HL-60/S4 treated with retinoic acid at 250 ng/mL for 4 days and 3 days (cell line): ENCODE measurements around the gene ORMDL1.

ENCODE experiments used
- in situ Hi-C: fragments of 300-500 bp; cut with MboI; formaldehyde crosslinking; loops from 2 replicates; pipeline ENCODE4 v1.7.0; 2022; ENCODE audit warnings: low sequenced_read_pairs

The ORMDL1 gene

GRCh38 chr2:189783927-189784867, at the start of gene ORMDL1, which contains the start of gene PMS1:
ORMDL1 (minus strand) TSS chr2:189784339; CDS start chr2:189782595, 1,744 bp downstream.
PMS1 (plus strand) TSS chr2:189784450; CDS start chr2:189791810, 7,360 bp downstream.
- in situ Hi-C loops: no loop called here

- in situ Hi-C loops: no loop called here
Measured at GRCh38 chr2:189830510-189830909, 46.4 kb upstream of the ORMDL1 start.

- in situ Hi-C loops: no loop called here
Measured at GRCh38 chr2:189829102-189829833, 45.1 kb upstream of the ORMDL1 start.

GRCh38 chr2:189826039-189826438, 41.9 kb upstream of the ORMDL1 start:
- in situ Hi-C loops: no loop called here

- in situ Hi-C loops: no loop called here
Measured at GRCh38 chr2:189824694-189825396, 40.7 kb upstream of the ORMDL1 start.

GRCh38 chr2:189821953-189822748, 38.0 kb upstream of the ORMDL1 start:
- in situ Hi-C loops: no loop called here

- in situ Hi-C loops: no loop called here
Measured at GRCh38 chr2:189819297-189819704, 35.2 kb upstream of the ORMDL1 start.

GRCh38 chr2:189818249-189819038, 34.3 kb upstream of the ORMDL1 start:
- in situ Hi-C loops: no loop called here

- in situ Hi-C loops: no loop called here
Measured at GRCh38 chr2:189803431-189803830, 19.3 kb upstream of the ORMDL1 start.

- in situ Hi-C loops: no loop called here
Measured at GRCh38 chr2:189802396-189802912, 18.3 kb upstream of the ORMDL1 start.

GRCh38 chr2:189799531-189799930, 15.4 kb upstream of the ORMDL1 start:
- in situ Hi-C loops: no loop called here

- in situ Hi-C loops: no loop called here
Measured at GRCh38 chr2:189799030-189799331, 14.8 kb upstream of the ORMDL1 start.

- in situ Hi-C loops: no loop called here
Measured at GRCh38 chr2:189798312-189799029, 14.3 kb upstream of the ORMDL1 start.

- in situ Hi-C loops: no loop called here
Measured at GRCh38 chr2:189797902-189798301, 13.8 kb upstream of the ORMDL1 start.

GRCh38 chr2:189794310-189794709, 10.2 kb upstream of the ORMDL1 start:
- in situ Hi-C loops: no loop called here

- in situ Hi-C loops: no loop called here
Measured at GRCh38 chr2:189791338-189792042, 7.4 kb upstream of the ORMDL1 start.

GRCh38 chr2:189783451-189783926, 650 bp downstream of the ORMDL1 start:
- in situ Hi-C loops: no loop called here

- in situ Hi-C loops: no loop called here
Measured at GRCh38 chr2:189782221-189782671, 1.9 kb downstream of the ORMDL1 start.
